HG02970 (cell line): ENCODE measurements around the gene RAB20.
"Not testable (repeated sequence)": the region's sequence is repeated elsewhere in the genome, so short reads cannot be mapped to it uniquely, and the experiment has no call there.

Experiments
- ATAC-seq: cut with Tn5 transposase; IDR thresholded peaks from one replicate; pipeline ENCODE4 v1.9.1; 2021; ENCODE audit warnings: mild to moderate bottlenecking, moderate library complexity, moderate number of reproducible peaks; ENCODE audit not compliant: unreplicated experiment, low FRiP score

RAB20 gene

DNA sequence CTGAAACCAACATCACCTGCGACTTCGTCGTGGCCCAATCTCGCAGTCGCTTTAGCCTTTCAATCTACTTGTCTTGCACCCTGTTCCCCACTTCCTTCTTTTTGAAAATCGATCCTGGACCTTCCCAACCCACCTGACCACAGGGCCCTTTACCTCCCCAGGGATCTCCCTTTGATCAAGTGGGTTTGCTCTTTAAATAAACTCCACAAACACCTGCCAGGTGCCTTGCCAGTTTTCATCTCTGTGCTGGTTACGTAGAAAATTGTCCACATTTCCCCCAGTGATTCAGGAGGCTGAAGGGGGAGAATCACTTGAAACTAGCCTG, 14.5 kb upstream of the RAB20 start:
- no peak for ATAC-seq

DNA sequence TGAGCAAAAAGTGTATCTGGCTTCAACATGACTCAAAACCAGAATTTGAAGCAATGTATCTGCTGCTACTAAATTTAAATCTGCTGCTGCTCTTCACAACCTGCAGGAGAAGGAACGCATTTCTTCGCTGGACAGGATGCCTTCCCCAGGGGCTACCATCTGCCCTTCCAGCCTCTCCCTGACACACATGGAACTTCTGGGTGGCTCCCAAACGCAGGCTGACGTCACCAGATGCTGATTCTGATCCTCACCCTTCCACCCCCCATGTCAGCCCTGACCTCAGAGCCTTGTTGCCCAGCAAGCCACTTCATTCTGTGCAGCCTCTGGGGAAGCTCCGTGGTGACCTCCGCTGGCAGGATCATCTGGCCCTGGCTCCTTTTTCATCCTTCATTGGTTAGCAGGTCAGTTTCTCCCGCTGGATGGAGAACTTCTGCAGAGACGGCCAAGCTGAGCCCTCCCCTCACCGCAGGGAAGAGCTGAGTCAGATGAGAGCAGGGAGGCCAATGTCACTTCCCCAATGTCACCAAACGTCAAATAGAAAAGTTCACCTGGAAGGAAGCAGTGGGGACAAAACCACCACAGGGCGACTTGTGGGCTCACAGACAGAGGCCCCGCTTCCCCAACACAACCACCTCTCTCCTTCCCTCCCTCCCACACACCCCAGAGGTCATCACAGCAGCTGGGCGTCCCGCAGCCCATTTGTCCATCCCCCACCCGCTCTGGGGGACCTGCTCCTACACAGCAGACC, 14.0 kb upstream of the RAB20 start:
- no peak for ATAC-seq

DNA sequence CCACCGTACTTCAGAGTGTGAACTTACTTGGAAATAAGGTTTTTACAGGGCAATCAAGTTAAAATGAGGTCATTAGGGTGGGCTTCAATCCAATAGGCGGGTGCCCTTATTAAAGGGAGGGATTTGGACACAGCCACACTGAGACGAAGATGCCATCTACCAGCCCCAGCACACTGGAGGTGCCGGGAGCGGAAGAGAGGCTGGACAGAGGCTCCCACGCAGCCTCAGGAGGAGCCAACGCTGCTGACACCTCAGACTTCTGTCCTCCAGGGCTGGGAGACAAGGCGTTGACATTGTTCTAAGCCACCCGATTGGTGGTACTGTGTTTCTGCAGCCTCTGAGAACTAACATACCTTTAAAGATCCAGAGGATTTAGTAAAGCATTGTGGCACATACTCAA, 12.6 kb upstream of the RAB20 start:
- ATAC-seq: no peak

DNA sequence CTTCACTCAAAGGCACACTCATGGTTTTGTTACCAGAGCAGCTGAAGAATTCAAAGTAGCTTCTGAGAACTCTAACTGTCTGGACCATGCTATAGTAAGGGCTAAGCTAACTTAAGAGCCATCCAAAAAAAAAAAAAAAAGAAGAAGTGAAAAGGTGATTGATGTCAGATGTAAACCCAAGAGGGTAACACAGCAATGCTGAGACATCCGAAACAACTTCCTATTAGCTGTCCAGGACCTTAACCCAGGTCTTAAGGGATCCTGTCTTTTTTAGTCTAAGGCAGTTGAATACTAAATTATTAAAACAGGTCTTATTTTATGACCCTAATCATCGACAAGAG, 11.2 kb upstream of the RAB20 start:
- peak; percentile 58 for ATAC-seq

DNA sequence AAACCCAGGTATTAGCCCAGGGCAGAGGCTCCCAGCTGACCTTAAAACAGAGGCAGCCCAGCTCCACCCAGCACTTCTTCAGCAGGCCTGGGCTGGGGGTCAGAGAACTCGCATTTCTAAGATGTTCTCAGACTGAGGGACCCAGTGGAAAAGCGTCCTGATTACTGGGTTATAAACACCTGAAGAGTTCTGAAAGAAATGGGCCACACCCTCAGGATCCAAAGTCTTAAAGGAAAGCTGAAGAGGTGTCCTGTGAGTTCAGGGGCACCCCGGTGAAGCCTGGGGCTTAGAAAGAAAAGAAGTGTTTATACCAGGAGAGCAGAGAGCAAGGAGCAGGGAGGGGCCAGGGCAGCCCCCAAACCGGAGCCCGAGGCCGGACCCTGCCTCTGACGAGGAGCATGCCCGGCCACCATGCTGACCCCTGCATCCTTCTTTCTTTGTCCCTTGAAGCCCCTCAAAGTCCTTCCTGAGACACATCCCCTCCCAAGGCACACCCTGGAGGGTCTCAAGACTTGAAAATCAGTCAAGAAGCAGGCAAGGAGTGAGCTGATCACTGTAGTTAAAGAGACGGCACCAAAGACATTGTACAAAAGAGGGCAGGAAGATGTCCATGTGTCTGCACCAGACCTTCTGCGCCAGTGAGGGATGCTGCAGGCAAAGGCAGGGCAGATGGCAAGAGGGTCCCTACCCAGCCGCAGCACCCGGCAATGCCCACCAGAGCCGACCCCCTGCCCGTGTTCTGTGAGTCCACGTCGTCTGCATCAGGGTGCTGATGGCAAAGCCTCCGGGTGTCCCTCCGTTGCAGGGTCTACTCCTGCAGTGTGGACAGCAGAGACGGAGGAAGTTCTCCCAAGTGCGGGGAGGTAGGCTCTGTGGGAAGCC, 10.6 kb upstream of the RAB20 start:
- ATAC-seq: no peak

DNA sequence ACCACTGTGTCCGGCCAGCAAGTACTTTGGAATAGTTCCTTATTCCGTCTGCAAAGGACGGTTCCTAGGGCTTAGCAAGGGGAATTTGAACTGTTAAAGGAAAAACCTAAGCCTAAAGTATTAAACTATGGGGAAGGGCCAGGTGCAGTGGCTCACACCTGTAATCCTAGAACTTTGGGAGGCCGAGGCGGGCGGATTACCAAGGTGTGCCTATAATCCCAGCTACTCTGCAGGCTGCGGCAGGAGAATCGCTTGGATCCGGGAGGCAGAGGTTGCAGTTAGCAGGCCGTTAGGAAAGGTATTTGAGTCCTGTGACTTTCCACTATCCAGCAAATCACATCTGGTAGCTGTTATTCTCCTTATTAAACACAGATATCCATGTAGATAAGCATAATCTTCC, 9.4 kb upstream of the RAB20 start:
- ATAC-seq: no peak

DNA sequence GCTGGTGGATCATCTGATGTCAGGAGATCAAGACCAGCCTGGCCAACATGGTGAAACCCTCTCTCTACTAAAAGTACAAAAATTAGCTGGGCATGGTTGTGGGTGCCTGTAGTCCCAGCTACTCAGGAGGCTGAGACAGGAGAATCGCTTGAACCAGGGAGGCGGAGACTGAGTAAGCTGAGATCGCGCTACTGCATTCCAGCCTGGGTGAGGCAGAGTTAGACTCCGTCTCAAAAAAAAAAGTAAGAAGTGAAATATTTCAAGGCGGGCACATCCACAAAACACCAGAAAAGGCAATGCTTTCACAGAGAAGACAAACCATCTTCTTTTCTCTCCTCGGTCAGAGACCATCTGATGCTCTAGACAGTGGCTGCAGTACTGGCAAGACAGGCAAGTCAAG, 8.4 kb upstream of the RAB20 start:
- ATAC-seq: not testable (repeated sequence)

DNA sequence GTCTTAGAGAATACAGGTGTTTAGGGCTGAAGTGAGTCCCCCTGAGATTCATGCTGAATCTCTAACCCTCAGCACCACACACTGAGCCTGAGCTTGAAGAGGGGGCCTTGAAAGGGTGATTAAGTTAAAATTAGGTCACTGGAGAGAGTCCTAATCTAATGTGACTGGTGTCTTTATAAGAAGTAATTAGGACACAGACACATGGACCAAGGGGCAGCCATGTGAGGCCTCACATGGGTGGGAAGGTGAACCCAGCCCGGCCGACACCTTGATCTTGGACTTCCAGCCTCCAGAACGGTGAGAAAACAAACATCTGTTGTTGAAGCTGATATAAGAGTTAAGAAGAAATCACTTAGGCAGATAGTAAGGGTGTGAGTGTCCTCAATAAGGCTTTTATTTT, 7.1 kb upstream of the RAB20 start:
- no peak for ATAC-seq

DNA sequence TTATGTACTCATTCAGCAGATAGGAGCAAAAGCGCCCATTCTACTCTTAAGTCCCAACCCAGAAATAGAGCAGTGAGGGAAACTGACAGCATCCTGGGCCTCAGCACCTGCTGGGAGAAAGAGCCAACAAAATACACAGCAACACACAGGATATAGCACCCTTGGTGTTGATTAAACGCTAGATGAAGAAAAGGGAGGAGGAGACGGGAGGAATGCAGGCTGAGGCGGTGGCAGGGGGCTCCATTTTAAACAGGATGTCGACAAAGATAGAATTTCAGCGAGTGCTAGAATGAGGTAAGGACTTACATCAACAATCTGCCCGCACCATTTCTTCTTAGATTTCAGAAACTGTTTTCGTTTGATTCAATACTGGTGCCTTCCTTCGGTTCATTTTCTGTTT, 4.6 kb upstream of the RAB20 start:
- no peak for ATAC-seq

DNA sequence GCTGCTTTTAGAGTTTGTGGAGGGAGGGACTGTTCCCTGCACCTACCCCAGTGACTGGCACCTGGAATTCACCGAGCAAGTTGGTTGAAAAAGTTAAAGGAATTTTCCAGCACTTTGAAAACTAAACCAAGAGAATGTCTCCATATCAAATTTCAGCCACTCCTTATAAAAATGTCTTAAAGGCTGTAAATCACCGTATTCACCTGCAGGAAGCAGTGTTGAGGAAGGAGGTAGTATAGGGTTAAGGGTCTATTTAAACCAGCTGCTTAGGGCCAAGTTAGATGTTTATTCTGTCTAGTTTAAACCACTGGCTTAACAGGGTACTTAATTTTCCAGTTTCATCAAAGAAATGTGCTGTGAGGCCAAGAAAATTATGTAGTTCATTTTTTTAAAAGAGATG, 3.8 kb upstream of the RAB20 start:
- ATAC-seq: no peak

DNA sequence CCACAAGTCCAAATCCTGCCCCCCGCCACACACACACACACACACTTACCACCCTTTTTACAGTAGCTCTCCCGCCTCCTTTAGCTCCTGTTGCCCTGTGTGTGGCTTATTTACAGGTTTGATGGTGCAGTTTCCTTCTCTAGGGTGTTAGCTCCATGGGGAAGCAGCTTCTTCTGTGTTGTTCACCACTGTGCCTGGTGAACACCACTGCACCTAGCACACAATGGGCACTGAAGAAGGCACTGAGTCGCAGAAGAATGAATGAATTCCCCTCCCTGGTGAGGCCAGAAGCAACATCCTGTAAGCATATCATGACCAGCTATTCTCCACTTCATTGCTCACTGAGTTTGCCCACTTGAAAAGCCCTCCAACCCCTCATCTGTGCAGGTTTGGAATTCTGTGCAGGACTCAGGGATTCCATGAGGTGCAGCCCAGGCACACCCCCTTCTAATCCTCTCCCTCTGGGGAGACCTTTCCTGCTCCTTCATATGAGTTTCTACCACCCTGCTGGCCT, 3.0 kb upstream of the RAB20 start:
- no peak for ATAC-seq

DNA sequence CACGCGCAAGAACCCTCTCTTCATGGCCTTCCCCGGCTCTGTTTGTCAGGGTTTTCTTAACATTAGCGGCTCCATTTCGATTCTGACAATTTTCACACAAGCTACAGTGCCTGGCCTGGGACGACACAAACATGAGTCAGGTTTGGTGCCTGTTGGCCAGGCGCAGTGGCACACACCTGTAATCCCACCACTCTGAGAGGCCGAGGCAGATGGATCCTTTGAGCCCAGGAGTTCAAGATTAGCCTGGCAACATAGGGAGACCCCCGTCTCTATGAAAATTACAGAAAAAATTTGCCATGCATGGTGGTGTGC, 1.9 kb upstream of the RAB20 start:
- no peak for ATAC-seq

DNA sequence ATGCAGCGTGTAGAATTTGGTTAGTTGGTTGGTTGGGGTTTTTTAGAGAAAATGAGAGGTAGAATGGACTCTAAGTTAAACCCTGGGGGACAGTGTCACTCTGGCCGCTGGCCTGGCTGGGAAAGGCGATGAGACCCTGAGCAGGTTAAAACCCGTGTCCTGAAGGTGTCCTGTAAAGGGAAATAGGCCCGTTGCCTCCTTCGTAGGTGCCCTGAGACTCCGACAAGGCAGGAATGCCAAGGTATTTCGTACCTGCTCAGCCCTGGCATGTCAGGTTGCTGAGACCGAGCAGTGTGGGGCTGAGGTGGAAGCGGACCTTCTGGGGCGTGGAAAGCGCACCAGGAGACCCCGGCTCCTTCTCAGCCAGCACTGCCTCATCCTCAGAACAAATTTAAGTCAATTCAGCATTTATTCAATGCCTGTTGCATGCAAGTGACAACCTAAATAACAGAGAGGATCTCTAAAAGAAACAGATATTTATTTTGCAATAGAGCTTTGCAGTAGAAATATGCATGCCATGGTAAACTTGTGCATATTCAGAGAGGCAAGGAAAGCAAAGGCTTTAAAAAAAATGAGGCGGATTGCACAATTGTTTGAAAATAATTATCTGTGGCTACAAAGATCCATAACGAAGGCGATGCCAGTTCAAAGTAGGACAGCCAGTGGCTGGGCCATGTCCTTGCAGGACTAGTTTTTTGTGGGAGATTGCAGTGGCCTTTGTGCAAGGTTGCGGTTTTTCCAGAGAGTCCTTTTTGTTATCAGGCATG, 1.4 kb upstream of the RAB20 start:
- ATAC-seq: no peak

DNA sequence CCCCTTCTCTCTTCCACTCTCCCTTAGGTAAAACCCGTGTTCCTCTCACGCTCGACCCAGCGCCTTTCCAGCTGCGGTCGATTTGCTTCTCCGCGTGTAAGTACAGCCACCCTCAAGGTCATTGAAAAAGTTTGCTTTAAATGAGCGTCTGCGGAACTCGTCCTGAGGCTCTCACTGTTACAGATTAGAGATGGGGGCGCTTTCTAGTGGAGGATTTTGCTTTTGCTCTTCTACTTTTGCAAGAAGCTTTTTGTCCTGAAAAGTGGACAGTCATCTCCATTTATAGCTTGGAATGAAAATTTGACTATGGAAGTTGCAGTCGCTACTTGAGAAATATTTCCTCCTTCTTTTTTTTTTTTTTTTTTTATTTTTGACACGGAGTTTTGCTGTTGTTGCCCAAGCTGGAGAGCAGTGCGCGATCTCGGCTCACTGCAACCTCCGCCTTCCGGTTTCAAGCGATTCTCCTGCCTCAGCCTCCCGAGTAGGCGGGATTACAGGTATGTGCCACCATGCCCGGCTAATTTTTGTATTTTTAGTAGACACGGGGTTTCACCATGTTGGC, 595 bp upstream of the RAB20 start:
- ATAC-seq: no peak

DNA sequence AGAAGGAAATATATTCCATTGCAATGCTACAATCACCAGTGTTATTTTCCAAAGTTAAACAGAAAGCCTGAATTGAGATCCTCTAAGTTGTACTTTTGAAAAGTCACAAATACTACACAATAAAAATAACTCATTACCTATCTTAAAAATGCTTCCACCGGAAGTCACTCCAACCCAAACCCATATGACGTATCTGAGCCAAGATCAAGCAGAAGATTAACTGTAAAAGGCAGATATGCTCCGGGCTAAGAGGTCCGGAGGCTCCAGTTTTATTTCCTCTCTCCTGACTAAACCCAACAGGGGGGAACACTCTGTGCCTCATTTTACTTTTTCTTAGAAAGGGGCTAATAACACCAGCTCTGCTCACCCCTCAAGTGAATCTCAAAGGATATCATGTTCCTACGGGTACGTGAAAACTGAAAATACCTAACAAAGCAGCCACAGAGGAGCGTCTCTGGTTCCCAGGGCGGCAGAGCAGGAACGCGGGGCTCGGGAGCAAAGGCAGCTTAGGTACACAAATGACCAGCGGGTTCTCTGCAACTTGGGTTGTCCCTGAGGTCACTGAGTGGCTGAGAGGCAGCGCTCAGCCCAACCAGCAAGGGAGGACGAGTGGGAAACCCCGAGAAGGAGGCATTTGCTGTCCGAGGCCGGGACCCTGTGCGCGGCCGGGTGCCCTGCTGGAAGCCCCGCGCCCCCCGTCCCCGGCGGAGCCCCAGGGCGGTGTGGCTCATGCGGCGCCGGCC, 750 bp downstream of the RAB20 start:
- no peak for ATAC-seq

DNA sequence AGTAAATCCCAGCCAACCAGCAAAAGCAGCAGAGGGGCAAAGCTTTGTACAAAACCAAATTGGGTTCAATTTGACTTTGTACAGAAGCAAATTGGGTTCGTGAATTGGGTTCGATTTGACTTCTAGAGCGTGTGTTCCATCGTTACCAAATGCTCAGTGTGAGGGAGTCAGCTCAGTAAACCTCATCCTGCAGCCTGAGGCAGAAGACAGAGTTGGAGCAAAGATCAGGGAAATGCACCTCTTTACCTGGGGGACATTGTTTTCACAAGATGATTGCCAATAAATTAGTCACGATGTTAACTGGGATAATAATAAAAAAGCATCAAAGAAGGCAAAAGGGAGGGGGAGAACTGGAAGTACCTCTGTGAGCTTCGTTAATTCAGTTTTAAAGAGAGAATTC, 1.5 kb downstream of the RAB20 start:
- no peak for ATAC-seq

DNA sequence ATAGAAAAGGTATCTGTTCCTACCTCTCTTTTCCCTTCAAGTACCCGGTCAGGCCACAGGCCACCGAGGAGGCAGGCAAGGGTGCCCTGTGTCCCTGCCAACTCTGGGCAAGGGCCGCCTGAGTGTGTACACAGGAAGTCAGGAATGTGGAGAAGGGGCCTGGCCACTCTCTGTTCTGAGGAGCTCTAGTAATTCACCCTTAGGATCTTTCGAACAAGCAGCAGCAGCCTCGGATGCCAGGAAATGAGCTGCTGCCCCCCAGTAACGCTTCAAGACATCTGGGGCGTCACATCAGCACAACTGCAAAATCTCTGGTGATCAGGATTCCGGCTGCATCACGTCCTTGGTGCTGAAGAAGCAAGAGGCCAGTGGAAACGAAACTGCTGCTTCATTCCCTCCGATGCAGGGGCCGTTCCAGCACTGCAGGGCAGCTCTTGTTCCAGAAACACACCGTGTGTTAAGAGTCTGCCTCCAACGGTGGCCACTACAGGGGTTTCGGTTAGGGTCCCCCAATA, 2.0 kb downstream of the RAB20 start:
- ATAC-seq: no peak

DNA sequence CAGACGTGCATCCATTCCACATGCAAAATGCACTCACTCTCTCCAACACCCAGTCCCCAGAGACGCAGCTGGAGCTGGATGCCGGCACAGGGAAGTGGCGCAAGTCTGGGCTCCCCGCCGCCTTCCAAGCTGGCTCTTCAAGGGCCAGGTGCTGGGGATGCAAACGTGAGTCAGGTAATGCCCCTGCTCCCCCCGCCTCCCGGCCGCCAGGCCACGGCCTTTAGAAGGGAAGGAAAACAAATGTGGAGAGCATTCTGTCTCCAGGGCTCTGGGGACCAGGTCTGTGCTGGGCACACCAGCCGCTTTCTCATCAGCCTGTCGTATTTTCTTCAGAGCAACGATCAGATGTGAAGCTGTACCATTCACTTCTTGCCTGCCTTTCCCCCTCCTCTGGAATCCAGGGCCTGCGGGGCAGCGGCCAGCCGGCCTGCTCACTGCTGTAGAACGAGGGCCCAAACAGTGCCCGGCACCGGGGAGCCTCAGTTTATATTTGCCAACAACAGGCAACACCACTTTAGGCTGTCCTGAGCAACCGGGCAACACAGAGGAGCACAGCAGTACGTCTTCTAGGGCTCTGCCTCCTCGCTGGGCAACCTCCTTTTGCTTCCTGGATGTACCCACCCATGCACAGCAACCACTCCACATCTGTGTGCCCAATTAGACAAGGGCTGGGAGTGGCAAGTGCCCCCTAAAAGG, 3.8 kb downstream of the RAB20 start:
- no peak for ATAC-seq

DNA sequence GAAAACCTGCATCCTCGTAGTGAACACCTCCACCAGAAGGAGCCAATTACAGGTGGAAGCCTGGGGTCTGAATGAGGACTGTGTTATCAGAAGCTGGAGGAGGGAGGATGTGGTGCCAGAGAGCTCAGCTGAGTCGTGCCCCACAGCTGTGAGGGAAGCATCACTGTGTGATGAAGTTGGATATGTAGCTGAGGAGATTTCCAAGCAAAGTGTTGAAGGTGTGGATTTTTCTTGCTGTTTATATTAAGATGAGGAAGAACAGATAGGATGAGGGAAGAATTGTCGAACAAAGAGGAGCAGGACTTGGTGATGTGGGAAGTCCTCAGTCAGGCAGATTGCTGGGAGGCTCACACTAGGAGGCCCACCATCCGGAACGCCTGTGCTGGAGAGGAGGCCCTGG, 4.4 kb downstream of the RAB20 start:
- no peak for ATAC-seq

DNA sequence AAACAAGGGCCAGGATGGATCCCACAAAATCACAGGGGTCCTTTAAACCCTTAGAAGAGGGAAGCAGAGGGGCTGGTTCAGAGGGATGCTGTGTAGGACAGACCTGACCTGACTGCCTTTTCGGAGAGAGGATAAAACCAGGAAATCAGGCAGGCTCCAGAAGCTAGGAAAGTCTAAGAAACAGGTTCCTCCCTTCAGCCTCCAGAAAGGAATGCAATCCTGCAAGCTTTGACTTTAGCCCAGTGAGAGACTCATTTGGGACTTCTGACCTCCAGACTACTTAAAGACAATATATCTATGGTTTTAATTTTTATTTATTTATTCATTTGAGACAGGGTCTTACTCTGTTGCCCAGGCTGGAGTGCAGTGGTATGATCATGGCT, 5.3 kb downstream of the RAB20 start:
- no peak for ATAC-seq
